ENCODE results near the gene MAPK8.

Gene MAPK8

GRCh38 chr10:48452879-48453412 lies 146.5 kb downstream of the MAPK8 start:
- no peaks in the 10 kb centered on the region for H3K36me3 ChIP-seq (ENCODE audit: control insufficient read depth, insufficient read depth, low read length)
- H3K4me3 ChIP-seq (ENCODE audit: low read length): no peak overlapping the region
- no peaks in the 10 kb centered on the region for H3K4me1 ChIP-seq (ENCODE audit: control insufficient read depth, insufficient read depth, low read length)
- no peaks in the 10 kb centered on the region for H3K27me3 ChIP-seq (ENCODE audit: control insufficient read depth, insufficient read depth, low read length)
- H3K27ac ChIP-seq (ENCODE audit: low read depth, low read length): no peak overlapping the region
- H3K9ac ChIP-seq (ENCODE audit: low read length): no peak overlapping the region

GRCh38 chr10:48453451-48454301 lies 147.2 kb downstream of the MAPK8 start:
- Histone ChIP-seq H3K4me1 (ENCODE audit: control insufficient read depth, insufficient read depth, low read length) (no peaks in the 10 kb centered on the region), H3K27ac (ENCODE audit: low read depth, low read length) (no peak overlapping the region), H3K27me3 (ENCODE audit: control insufficient read depth, insufficient read depth, low read length) (no peaks in the 10 kb centered on the region), H3K36me3 (ENCODE audit: control insufficient read depth, insufficient read depth, low read length) (no peaks in the 10 kb centered on the region), H3K9ac (ENCODE audit: low read length) (no peak overlapping the region), H3K4me3 (ENCODE audit: low read length) (no peak overlapping the region)

DNA sequence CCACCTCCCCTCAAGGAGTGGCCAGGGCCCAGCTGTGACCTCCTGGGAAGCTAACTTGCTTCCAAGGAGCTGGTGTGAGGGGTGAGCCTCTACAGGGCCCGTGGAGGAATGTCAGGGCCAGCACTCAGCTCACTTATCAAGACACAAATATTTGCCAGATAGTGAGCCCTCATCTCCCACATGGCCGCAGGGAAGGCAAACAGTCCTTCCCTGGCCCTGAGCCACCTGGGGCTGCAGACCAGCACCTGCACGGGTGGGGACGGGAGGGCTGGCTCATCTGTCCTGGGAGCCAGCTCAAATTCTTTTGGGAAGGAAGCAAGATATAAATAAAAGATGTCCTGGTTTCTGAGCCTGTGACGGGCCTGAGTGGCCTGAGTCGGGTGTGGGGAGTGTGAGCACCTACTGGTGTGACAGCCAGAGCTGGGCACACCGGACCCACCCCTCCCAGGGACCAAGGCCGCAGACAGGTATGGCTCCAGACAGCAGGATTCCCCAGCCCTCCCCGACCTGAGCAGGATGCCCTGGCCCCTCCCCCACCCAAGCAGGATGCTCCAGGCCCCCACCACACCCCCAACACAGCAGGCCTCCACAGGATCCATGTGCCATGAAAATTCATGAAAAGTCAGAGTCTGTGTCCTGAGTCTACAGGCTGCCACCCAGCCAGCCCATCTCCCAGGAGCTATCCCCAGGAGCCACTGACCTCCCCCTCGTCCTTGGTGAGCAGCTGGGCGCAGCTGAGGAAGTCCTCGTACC lies 148.0 kb downstream of the MAPK8 start:
- Histone ChIP-seq H3K27me3 (ENCODE audit: control insufficient read depth, insufficient read depth, low read length) (no peaks in the 10 kb centered on the region), H3K36me3 (ENCODE audit: control insufficient read depth, insufficient read depth, low read length) (no peaks in the 10 kb centered on the region), H3K4me1 (ENCODE audit: control insufficient read depth, insufficient read depth, low read length) (no peaks in the 10 kb centered on the region), H3K27ac (ENCODE audit: low read depth, low read length) (no peak overlapping the region), H3K9ac (ENCODE audit: low read length) (no peak overlapping the region), H3K4me3 (ENCODE audit: low read length) (no peak overlapping the region)

- Histone ChIP-seq H3K36me3 (ENCODE audit: control insufficient read depth, insufficient read depth, low read length) (no peaks in the 10 kb centered on the region), H3K4me1 (ENCODE audit: control insufficient read depth, insufficient read depth, low read length) (no peaks in the 10 kb centered on the region), H3K4me3 (ENCODE audit: low read length) (no peak overlapping the region), H3K9ac (ENCODE audit: low read length) (no peak overlapping the region), H3K27me3 (ENCODE audit: control insufficient read depth, insufficient read depth, low read length) (no peaks in the 10 kb centered on the region), H3K27ac (ENCODE audit: low read depth, low read length) (no peak overlapping the region)
Observed at GRCh38 chr10:48455055-48455391, 148.5 kb downstream of the MAPK8 start.

GRCh38 chr10:48455392-48456151 lies 149.1 kb downstream of the MAPK8 start:
- no peak overlapping the region for H3K27ac ChIP-seq (ENCODE audit: low read depth, low read length)
- H3K4me1 ChIP-seq (ENCODE audit: control insufficient read depth, insufficient read depth, low read length): no peaks in the 10 kb centered on the region
- no peak overlapping the region for H3K4me3 ChIP-seq (ENCODE audit: low read length)
- no peaks in the 10 kb centered on the region for H3K27me3 ChIP-seq (ENCODE audit: control insufficient read depth, insufficient read depth, low read length)
- H3K9ac ChIP-seq (ENCODE audit: low read length): no peak overlapping the region
- H3K36me3 ChIP-seq (ENCODE audit: control insufficient read depth, insufficient read depth, low read length): no peaks in the 10 kb centered on the region

DNA sequence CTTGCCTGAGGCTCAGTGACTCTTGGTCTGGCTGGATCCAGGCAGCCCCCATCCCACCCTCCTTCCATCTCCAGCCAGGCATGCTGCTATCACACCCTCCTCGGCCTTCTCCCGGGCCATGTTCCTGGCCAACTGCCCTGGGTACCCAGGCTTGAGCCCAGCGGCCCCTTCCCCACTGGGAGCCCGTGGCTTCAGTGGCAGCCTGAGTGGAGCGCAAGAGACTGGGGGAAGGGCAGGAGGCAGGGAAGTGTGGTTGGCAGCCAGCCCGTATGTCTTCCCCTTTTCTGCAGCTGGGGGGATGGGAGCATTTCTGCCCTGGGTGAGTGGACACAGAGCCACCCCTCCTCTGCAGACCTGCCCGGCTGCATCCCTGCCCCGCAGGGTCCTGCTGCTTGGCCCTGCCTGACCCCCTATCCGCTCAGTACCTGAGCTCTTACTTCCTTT lies 149.9 kb downstream of the MAPK8 start:
- H3K27me3 ChIP-seq (ENCODE audit: control insufficient read depth, insufficient read depth, low read length): no peaks in the 10 kb centered on the region
- no peak overlapping the region for H3K9ac ChIP-seq (ENCODE audit: low read length)
- no peak overlapping the region for H3K27ac ChIP-seq (ENCODE audit: low read depth, low read length)
- no peaks in the 10 kb centered on the region for H3K36me3 ChIP-seq (ENCODE audit: control insufficient read depth, insufficient read depth, low read length)
- no peak overlapping the region for H3K4me3 ChIP-seq (ENCODE audit: low read length)
- H3K4me1 ChIP-seq (ENCODE audit: control insufficient read depth, insufficient read depth, low read length): no peaks in the 10 kb centered on the region

DNA sequence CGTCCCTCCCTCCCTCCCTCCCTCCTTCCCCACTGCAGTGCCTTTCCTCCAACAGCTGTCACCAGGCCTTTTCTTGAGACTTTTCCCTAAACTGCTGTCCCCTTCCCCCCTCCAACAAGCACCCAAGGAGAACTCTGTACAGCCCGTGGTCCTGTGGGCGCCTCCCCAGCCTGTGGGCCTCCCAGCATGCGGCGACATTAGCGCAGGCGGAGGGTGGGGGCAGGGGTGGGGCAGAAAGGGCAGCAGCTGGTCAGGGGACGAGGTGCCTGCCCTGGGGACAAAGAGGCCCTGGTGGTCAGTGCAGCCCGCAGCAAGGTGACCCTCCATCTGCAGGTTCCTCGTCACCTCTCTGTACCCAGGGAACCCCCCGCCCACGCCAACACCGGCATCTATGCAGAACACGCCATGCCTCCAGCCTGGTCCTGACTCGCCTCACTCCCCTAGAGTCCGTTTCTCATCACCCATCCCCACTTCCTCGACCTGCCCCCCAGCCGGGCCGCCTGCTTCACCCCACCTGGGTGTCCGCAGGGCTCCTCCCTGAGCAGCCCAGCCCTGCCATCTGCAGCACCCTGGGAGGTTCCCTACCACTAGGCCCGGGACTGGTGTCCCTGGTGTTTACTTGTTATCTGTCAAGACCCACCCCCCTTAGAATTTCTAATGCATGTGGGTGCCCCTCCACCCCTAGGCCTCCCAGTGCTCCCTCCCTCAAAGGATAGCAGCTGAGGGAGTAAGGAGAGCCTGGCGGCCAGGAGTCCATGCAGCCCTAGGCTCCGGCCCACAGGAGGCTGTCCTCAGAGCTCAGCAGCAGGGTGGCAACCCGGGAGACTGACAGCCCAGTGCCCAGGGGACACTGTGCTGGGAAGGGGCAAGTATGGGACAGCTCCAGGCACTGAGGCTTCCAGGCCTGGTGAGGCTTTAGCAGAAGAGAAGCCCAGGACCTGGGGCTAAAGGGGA lies 150.6 kb downstream of the MAPK8 start:
- no peaks in the 10 kb centered on the region for H3K27me3 ChIP-seq (ENCODE audit: control insufficient read depth, insufficient read depth, low read length)
- H3K27ac ChIP-seq (ENCODE audit: low read depth, low read length): no peak overlapping the region
- H3K36me3 ChIP-seq (ENCODE audit: control insufficient read depth, insufficient read depth, low read length): no peaks in the 10 kb centered on the region
- H3K4me1 ChIP-seq (ENCODE audit: control insufficient read depth, insufficient read depth, low read length): no peaks in the 10 kb centered on the region
- H3K9ac ChIP-seq (ENCODE audit: low read length): no peak overlapping the region
- H3K4me3 ChIP-seq (ENCODE audit: low read length): no peak overlapping the region

- Histone ChIP-seq H3K9ac (ENCODE audit: low read length) (no peak overlapping the region), H3K27ac (ENCODE audit: low read depth, low read length) (no peak overlapping the region), H3K4me1 (ENCODE audit: control insufficient read depth, insufficient read depth, low read length) (no peaks in the 10 kb centered on the region), H3K4me3 (ENCODE audit: low read length) (no peak overlapping the region), H3K27me3 (ENCODE audit: control insufficient read depth, insufficient read depth, low read length) (no peaks in the 10 kb centered on the region), H3K36me3 (ENCODE audit: control insufficient read depth, insufficient read depth, low read length) (no peaks in the 10 kb centered on the region)
Observed at GRCh38 chr10:48457949-48458661, 151.6 kb downstream of the MAPK8 start.

- Histone ChIP-seq H3K4me3 (ENCODE audit: low read length) (no peak overlapping the region), H3K27ac (ENCODE audit: low read depth, low read length) (no peak overlapping the region), H3K36me3 (ENCODE audit: control insufficient read depth, insufficient read depth, low read length) (no peaks in the 10 kb centered on the region), H3K9ac (ENCODE audit: low read length) (no peak overlapping the region), H3K27me3 (ENCODE audit: control insufficient read depth, insufficient read depth, low read length) (no peaks in the 10 kb centered on the region), H3K4me1 (ENCODE audit: control insufficient read depth, insufficient read depth, low read length) (peaks cover 4% of the 10 kb centered on the region)
Observed at GRCh38 chr10:48458662-48459048, 152.2 kb downstream of the MAPK8 start.

- H3K27me3 ChIP-seq (ENCODE audit: control insufficient read depth, insufficient read depth, low read length): no peaks in the 10 kb centered on the region
- no peaks in the 10 kb centered on the region for H3K36me3 ChIP-seq (ENCODE audit: control insufficient read depth, insufficient read depth, low read length)
- H3K4me1 ChIP-seq (ENCODE audit: control insufficient read depth, insufficient read depth, low read length): peaks cover 4% of the 10 kb centered on the region
- no peak overlapping the region for H3K4me3 ChIP-seq (ENCODE audit: low read length)
- H3K27ac ChIP-seq (ENCODE audit: low read depth, low read length): no peak overlapping the region
- no peak overlapping the region for H3K9ac ChIP-seq (ENCODE audit: low read length)
Observed at GRCh38 chr10:48459270-48460150, 153.0 kb downstream of the MAPK8 start.

Data from rectal smooth muscle tissue (tissue), 1 donor.